ENCODE data around the gene TOR2A.
"Not testable (repeated sequence)": the region's sequence is repeated elsewhere in the genome, so short reads cannot be mapped to it uniquely, and the experiment has no call there.

Gene TOR2A

DNA sequence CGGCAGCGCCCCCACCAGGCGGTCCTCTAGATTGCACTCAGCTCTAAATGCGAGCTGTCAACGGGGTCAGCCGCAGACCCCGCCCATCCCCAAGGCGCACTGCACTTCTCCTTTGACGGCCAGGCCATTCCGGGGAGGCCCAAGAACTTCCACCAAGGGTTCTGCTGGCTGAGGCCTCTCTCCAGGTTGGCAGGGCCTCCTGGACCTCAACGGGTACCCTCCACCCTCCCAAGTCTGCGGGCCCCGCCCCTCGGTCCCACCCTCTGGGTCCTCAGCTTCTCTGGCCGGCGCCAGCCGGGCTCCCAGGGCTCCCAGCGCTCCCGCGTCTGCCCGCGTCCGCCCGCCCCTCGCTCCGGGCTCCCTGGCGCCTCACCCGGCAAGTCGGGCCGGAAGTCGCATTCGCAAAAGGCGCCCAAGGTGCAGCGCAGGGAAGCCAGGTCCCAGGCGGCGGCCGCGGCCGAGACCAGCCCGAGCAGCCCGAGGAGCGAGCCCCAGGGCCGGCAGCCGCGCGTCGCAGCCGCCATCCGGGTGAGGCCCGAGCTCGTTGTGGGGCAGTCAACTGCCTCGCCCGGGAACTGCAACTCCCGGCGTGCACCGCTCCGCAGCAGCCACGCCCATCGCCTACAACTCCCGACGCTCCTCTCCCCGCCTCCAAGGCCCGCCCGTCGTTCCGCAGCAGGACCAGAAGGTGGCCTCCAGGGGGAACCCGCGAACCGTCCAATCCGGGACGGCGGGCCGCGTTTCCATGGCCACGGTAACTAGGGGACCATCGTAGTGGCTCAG is at the start of gene TOR2A:
Gene TOR2A (minus strand): TSS at position 548 of the 783 bp plus-strand sequence. CDS start 24 bp downstream, at position 524.
- Histone ChIP-seq H3K9ac (ENCODE audit: low read depth, low read length) (peak within 1 kb of the TSS; percentile 49), H3K4me3 (ENCODE audit: low read depth, low read length) (peak within 1 kb of the TSS; percentile 84), H3K27me3 (ENCODE audit: control insufficient read depth, insufficient read depth, low read length) (no peaks in the 10 kb centered on the region), H3K9me3 (ENCODE audit: control insufficient read depth, insufficient read depth, low read length) (no peaks in the 10 kb centered on the region), H3K36me3 (ENCODE audit: control insufficient read depth, insufficient read depth, low read length) (no peaks in the 10 kb centered on the region), H3K4me1 (ENCODE audit: control insufficient read depth, insufficient read depth, low read length) (peaks cover 6% of the 10 kb centered on the region)

- Histone ChIP-seq H3K9me3 (ENCODE audit: control insufficient read depth, insufficient read depth, low read length) (no peaks in the 10 kb centered on the region), H3K9ac (ENCODE audit: low read depth, low read length) (no peak overlapping the region), H3K4me1 (ENCODE audit: control insufficient read depth, insufficient read depth, low read length) (no peaks in the 10 kb centered on the region), H3K4me3 (ENCODE audit: low read depth, low read length) (no peak overlapping the region), H3K36me3 (ENCODE audit: control insufficient read depth, insufficient read depth, low read length) (peaks cover 12% of the 10 kb centered on the region), H3K27me3 (ENCODE audit: control insufficient read depth, insufficient read depth, low read length) (no peaks in the 10 kb centered on the region)
Measured at GRCh38 chr9:127783111-127784008, 48.3 kb upstream of the TOR2A start.

- no peaks in the 10 kb centered on the region for H3K36me3 ChIP-seq (ENCODE audit: control insufficient read depth, insufficient read depth, low read length)
- no peaks in the 10 kb centered on the region for H3K4me1 ChIP-seq (ENCODE audit: control insufficient read depth, insufficient read depth, low read length)
- no peaks in the 10 kb centered on the region for H3K27me3 ChIP-seq (ENCODE audit: control insufficient read depth, insufficient read depth, low read length)
- H3K9me3 ChIP-seq (ENCODE audit: control insufficient read depth, insufficient read depth, low read length) = no peaks in the 10 kb centered on the region
- no peak overlapping the region for H3K9ac ChIP-seq (ENCODE audit: low read depth, low read length)
- no peak overlapping the region for H3K4me3 ChIP-seq (ENCODE audit: low read depth, low read length)
Measured at GRCh38 chr9:127781806-127782205, 46.7 kb upstream of the TOR2A start.

DNA sequence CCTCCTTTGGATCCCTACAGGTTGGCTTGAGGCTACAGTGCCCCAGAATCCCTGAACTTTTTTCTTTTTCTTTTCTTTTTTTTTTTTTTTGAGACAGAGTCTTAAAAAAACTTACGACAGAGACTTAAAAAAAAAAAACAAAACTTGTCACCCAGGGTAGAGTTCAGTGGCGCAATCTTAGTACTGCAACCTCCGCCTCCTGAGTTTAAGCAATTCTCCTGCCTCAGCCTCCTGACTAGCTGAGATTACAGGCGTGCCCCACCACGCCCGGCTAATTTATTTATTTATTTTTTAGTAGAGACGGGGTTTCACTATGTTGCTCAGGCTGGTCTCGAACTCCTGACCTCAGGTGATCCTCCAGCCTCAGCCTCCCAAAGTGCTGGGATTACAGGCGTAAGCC is 45.8 kb upstream of the TOR2A start:
- not testable (repeated sequence) for H3K9me3 ChIP-seq (ENCODE audit: control insufficient read depth, insufficient read depth, low read length); H3K4me1 ChIP-seq (ENCODE audit: control insufficient read depth, insufficient read depth, low read length); H3K36me3 ChIP-seq (ENCODE audit: control insufficient read depth, insufficient read depth, low read length); H3K9ac ChIP-seq (ENCODE audit: low read depth, low read length); H3K4me3 ChIP-seq (ENCODE audit: low read depth, low read length); H3K27me3 ChIP-seq (ENCODE audit: control insufficient read depth, insufficient read depth, low read length)

DNA sequence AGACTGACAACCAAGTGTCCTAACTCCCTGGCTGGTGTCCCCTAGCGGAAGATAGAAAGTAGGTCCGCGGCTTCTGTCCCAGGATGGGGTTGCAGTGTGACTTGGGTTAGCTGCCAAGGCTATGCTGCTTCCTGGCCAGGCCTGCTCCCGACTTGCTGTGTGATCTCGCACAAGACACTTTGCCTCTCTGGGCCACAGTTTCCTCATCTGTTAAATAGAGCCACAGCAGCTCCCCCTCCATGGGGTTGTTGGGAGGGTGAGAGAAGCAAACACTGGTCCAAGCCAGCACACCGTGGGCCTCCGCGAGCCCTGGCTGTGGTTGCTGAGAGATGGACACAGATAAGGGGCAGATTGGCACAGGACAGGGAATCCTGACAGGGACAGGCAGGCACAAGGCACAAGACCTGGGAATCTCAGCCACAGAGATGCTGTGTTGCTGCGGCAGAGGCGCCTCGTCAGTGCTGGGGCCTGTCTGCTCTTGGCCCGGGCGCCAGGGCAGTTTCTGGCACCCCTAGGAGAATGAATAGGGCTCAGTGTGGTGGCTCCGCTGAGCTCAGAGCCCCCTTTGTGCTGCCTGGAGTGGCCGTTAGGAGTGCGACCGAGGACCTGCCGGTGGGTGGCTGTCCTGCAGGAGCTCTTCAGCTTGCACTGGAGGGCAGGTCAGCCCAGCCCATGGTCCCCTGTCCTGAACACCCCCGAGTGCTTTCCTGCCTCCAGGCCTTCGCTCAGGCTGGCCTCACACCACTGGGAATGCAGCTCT is 45.2 kb upstream of the TOR2A start:
- Histone ChIP-seq H3K9ac (ENCODE audit: low read depth, low read length) (no peak overlapping the region), H3K36me3 (ENCODE audit: control insufficient read depth, insufficient read depth, low read length) (no peaks in the 10 kb centered on the region), H3K9me3 (ENCODE audit: control insufficient read depth, insufficient read depth, low read length) (no peaks in the 10 kb centered on the region), H3K4me1 (ENCODE audit: control insufficient read depth, insufficient read depth, low read length) (peaks cover 5% of the 10 kb centered on the region), H3K27me3 (ENCODE audit: control insufficient read depth, insufficient read depth, low read length) (no peaks in the 10 kb centered on the region), H3K4me3 (ENCODE audit: low read depth, low read length) (no peak overlapping the region)

GRCh38 chr9:127779136-127779981 is 44.3 kb upstream of the TOR2A start:
- H3K4me1 ChIP-seq (ENCODE audit: control insufficient read depth, insufficient read depth, low read length) = peaks cover 5% of the 10 kb centered on the region
- no peak overlapping the region for H3K4me3 ChIP-seq (ENCODE audit: low read depth, low read length)
- H3K36me3 ChIP-seq (ENCODE audit: control insufficient read depth, insufficient read depth, low read length) = no peaks in the 10 kb centered on the region
- no peak overlapping the region for H3K9ac ChIP-seq (ENCODE audit: low read depth, low read length)
- H3K27me3 ChIP-seq (ENCODE audit: control insufficient read depth, insufficient read depth, low read length) = no peaks in the 10 kb centered on the region
- H3K9me3 ChIP-seq (ENCODE audit: control insufficient read depth, insufficient read depth, low read length) = no peaks in the 10 kb centered on the region

DNA sequence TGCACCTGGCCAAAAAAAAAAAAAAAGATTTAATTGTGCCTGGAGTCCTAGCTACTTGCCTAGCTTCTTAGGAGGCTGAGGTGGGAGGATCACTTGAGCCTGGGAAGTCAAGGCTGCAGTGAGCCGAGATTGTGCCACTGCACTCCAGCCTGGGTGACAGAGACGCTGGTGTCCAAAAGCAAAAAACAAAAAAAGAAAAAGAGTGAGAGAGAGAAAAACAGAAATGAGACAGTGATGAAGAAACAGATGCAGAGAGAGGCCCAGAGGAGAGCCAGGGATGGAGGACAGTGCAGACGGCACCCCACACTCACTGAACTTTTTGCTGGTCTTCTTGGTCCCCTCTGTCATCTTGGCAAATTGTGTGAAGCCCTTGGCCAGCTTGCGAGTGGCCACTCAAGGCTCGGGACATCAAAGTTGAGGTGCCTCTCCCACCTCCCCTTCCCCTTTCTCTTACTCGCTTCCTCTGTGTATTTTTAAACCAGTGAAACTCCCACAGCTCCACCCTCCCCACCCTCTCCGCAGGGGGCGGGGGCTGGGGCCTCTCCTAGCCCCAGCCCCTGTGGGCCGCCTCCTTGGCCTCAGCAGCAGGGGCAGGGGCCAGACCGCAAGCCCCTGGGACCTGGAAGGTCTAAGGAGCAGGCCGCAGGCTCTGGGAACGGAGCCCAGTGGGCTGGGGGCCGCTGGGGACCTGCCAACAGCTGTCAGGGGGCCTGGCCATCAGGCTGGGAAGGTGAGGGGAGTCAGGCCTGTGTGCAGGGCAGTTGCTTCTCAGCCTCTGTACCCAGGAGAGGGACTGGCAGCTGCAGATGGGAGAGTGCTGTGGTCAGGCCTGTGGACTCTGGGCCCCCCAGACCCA is 43.4 kb upstream of the TOR2A start, which contains the start of gene SH2D3C:
Gene SH2D3C (minus strand): TSS at position 387 of the 856 bp plus-strand sequence. CDS start 39 bp downstream, at position 348.
- Histone ChIP-seq H3K9ac (ENCODE audit: low read depth, low read length) (no peak within 1 kb of the TSS), H3K36me3 (ENCODE audit: control insufficient read depth, insufficient read depth, low read length) (no peaks in the 10 kb centered on the region), H3K9me3 (ENCODE audit: control insufficient read depth, insufficient read depth, low read length) (no peaks in the 10 kb centered on the region), H3K4me1 (ENCODE audit: control insufficient read depth, insufficient read depth, low read length) (peaks cover 5% of the 10 kb centered on the region), H3K4me3 (ENCODE audit: low read depth, low read length) (no peak within 1 kb of the TSS), H3K27me3 (ENCODE audit: control insufficient read depth, insufficient read depth, low read length) (no peaks in the 10 kb centered on the region)

- Histone ChIP-seq H3K9me3 (ENCODE audit: control insufficient read depth, insufficient read depth, low read length) (no peaks in the 10 kb centered on the region), H3K27me3 (ENCODE audit: control insufficient read depth, insufficient read depth, low read length) (no peaks in the 10 kb centered on the region), H3K4me1 (ENCODE audit: control insufficient read depth, insufficient read depth, low read length) (peaks cover 5% of the 10 kb centered on the region), H3K4me3 (ENCODE audit: low read depth, low read length) (no peak overlapping the region), H3K9ac (ENCODE audit: low read depth, low read length) (no peak overlapping the region), H3K36me3 (ENCODE audit: control insufficient read depth, insufficient read depth, low read length) (no peaks in the 10 kb centered on the region)
Measured at GRCh38 chr9:127777368-127777980, 42.4 kb upstream of the TOR2A start.

DNA sequence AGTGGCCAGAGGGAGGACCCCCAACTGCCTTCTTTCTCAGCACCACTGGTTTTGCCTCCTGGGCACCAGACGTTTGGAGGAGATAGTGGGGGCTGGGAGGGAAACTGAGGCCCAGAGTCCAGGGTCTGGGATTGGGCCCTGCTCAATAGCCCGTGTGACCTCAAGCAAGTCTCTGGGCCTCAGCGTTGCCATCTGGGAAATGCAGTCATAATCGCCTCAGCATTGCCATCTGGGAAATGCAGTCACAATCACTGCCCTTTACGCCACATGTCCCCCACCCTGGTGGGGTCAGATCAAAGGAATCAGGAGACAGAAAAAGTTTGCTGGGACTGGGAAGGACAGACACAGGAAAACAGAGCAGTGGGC is 41.8 kb upstream of the TOR2A start:
- H3K9ac ChIP-seq (ENCODE audit: low read depth, low read length) = no peak overlapping the region
- H3K9me3 ChIP-seq (ENCODE audit: control insufficient read depth, insufficient read depth, low read length) = no peaks in the 10 kb centered on the region
- no peak overlapping the region for H3K4me3 ChIP-seq (ENCODE audit: low read depth, low read length)
- no peaks in the 10 kb centered on the region for H3K27me3 ChIP-seq (ENCODE audit: control insufficient read depth, insufficient read depth, low read length)
- peaks cover 6% of the 10 kb centered on the region for H3K4me1 ChIP-seq (ENCODE audit: control insufficient read depth, insufficient read depth, low read length)
- H3K36me3 ChIP-seq (ENCODE audit: control insufficient read depth, insufficient read depth, low read length) = no peaks in the 10 kb centered on the region

Measured in iPS-15b (cell line).